SIG-M5 treated with dmso at 0.1 percent for 504 hours (cell line): ENCODE measurements around the gene ZBTB20.
"Not testable (repeated sequence)": the region's sequence is repeated elsewhere in the genome, so short reads cannot be mapped to it uniquely, and the experiment has no call there.

Experiments used
- DNase-seq: peaks from one replicate; lab custom pipeline; 2025; ENCODE audit not compliant: unreplicated experiment; lab: John Stamatoyannopoulos, UW

The ZBTB20 gene

GRCh38 chr3:115147329-115148141, 447 bp upstream of the ZBTB20 start:
- peak; percentile 100 for DNase-seq

GRCh38 chr3:115146032-115146417, 1.1 kb downstream of the ZBTB20 start:
- peak; percentile 79 for DNase-seq

- DNase-seq: no peak
Measured at GRCh38 chr3:115141033-115141757, 5.9 kb downstream of the ZBTB20 start.

DNA sequence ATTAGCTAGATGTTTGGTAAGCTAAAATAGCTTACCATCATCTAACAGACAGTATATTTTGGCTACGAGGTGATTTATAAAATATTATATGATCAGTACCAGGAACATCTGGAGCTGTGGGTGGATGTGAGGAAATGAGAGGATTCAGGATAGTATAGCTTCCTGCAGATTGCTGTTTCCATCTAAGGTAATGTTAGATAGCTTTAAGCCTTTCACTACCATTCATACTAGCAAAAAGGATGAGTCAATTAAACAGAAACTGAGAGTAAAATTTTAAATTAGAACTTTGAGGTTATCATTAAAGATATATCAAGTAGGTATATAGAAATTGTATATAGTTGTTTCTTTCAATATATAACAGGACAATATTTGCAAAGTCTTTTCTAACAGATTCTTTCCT, 8.0 kb downstream of the ZBTB20 start:
- DNase-seq: no peak

GRCh38 chr3:115134648-115135347, 12.3 kb downstream of the ZBTB20 start:
- DNase-seq: no peak

- no peak for DNase-seq
Measured at GRCh38 chr3:115127208-115127607, 19.9 kb downstream of the ZBTB20 start.

DNA sequence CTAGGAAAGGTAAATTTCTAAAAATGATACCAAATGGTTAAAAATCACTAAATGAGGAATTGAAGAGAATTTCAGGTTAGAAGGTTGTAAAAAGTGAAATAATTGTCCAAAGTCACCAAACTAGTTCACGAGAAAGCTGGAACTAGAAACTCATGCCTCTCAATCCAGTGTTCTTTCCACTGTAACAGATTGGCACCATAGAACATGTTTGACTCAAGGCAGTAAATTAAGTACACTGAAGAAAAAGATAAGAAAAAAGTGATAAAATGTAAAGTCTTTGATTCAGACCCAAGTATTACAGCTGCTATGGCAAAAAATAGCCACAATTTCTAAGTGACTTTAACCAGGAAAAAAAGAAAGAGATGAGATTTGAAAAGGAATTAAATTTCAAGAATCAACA, 26.5 kb downstream of the ZBTB20 start:
- no peak for DNase-seq

GRCh38 chr3:115113367-115113766, 33.7 kb downstream of the ZBTB20 start:
- no peak for DNase-seq

DNA sequence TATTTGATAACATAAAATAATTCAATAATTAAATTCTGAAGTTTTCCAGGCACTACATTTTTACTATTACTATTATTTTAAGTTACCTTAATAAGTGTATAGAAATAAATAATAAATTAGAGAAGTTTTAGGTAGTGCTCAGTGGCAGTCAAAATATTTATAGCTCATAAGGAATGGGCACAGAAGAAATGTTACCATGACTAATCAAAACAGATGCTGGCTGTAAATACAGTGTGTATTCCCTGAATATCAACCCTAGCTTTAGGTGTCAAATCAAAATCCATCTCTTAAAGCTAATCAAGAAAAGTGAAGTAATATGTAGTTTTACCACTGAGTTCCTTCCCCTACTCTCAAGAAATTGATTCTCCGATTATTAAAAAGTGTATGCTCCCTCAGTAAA, 35.5 kb downstream of the ZBTB20 start:
- no peak for DNase-seq

DNA sequence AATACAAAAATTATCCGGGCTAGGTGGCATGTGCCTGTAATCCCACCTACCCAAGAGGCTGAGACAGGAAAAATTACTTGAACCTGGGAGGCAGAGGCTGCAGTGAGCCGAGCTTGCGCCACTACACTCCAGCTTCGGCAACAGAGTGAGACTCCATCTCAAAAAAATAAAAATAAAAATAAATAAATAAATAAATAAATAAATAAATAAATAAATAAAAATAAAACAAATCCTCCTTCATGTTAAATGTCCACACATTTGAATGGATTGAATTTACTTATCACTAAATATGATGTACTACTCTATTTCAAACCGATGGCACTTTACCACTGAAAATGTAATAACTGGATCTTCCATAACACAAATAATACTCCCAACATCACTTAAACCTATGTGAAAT, 36.3 kb downstream of the ZBTB20 start:
- DNase-seq: no peak

GRCh38 chr3:115110066-115110465, 37.0 kb downstream of the ZBTB20 start:
- not testable (repeated sequence) for DNase-seq

GRCh38 chr3:115108614-115109013, 38.5 kb downstream of the ZBTB20 start:
- DNase-seq: no peak

DNA sequence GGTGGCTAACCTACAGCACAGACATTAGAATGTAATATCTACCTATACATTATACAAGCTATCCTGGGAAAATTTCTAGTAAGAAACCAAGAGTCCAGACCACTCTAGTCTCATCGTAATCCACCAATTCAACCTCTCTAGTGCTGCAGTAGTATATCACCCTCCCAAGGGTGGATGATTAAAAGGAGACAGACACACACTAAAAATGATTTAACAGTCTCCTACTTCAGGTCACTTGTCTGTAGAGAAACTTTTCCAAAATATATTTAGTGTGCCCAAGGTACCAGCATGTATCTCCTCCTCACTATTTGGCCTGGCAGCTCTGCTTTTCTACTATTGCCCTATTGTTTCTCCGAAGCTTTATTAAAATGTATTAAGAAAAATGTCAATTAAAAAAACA, 45.0 kb downstream of the ZBTB20 start:
- DNase-seq: no peak

- DNase-seq: no peak
Measured at GRCh38 chr3:115100806-115101205, 46.3 kb downstream of the ZBTB20 start.

DNA sequence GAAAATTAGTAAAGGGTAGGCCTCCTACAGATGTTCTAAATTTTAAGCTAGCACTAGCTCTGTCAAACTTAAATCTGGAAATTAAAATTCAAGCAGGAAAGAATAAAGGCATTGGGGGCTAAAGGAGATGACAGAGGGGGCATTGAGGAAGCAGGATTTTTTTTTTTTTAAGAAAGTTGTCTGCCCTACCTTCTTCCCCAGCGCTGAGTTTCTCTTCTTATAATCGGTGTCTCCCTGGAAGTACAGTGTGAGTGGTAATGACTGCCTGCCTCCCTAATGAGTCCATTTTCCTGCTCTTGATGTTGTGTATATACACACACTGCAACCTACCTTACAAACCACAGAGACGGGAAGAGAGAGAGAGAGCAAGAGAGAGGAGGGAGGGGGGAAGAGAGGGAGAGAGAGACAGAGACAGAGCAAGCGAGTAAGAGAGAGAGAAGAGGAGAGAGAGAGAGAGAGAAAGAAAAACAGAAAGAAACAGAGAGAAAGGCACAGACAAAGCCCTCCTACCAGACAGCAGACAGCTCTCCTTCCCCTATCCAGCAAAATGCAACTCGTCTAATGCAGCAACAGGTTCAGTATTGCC, 47.0 kb downstream of the ZBTB20 start:
- no peak for DNase-seq

DNA sequence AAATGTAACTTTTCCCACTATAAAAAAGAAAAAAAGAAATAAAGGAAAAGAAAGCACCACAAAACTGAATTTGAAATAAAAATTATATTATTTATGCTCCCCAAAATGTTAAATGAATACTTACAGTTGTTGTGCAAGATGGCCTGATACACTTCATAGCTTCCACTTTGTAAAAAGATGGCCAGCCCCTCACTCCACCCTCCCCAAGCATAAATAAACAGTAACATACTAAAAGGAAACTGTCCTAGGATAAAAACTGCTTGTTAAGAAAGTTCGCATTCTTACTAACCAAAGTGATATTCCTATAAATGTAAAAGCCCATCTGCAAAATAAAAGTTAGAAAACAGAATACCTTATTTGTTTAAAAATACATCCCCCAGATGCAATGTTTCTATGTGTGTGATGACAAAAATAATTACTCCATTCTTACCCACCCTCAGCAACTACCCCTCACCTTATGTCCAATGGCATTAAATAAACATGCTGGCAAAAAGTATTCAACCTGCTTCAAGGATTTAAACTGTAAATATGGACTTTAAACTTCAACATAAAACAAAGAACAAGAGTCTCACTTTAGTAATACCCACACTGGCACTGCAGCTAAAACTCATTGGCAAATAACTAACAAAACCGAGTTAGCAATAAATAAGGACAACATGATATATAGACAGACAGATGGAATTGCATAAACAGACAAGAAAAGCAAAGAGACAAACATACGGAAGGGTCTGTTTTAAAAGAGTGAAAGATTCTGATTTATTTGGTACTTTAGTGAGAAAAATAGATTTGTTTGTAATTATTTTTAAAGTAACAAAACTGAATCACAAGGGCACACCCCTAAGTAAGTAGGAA, 47.7 kb downstream of the ZBTB20 start:
- DNase-seq: no peak

- DNase-seq: no peak
Measured at GRCh38 chr3:115098354-115099073, 48.6 kb downstream of the ZBTB20 start.

GRCh38 chr3:115095236-115095635, 51.9 kb downstream of the ZBTB20 start:
- DNase-seq: no peak

DNA sequence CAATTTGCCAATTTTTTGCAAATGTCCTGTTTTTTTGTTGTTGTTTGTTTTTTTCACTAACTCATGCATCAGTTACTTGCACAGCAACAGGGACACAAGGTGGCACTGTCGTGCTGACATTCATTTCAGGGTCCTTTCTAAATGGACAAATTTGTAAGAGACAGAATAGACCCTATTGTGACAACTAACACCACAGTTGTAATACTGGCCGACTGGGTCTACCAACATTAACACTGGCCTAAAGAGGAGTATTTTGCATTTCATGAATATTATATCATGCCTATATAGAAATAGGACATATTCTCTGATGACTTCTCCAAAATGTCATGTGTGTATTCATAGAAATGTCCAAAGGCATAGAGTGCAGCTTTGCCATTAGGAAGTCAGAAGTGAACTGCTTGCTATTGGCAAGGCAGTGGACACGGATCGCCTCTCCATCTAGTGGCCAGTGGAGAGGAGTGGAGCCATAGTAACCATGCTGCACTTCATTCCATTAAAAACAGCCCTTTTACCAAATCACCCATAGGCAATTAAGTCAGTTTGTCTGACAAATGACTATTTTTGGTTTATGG, 54.8 kb downstream of the ZBTB20 start:
- DNase-seq: peak; percentile 11

DNA sequence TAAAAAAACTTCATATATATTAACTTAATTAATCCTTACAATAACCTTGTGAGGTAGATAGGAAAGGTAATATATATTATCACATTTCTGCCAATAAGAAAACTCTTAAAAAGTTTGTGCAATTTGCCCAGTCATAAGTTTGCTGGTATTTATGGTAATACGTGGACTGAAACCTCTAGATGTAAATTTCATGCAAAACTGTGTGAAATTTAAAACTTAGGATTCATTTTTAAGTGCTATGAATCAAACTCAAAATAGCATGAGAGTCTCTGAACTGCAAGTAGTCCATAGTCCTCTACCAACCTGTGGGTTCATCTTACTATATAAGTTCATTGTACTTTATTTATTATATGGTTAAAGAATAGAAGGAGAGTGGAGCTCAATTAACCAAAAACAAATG, 56.4 kb downstream of the ZBTB20 start:
- no peak for DNase-seq
